Prostate gland (tissue), 2 donors: ENCODE results near the gene SLAMF6. TPM values are rescaled to one million over a fixed set of nuclear protein-coding genes. Genes with fewer than 3 reads are reported as not detected.
"Not testable (repeated sequence)": the region's sequence is repeated elsewhere in the genome, so short reads cannot be mapped to it uniquely, and the experiment has no call there.

ENCODE experiments used
- DNase-seq: peaks from one replicate; pipeline ENCODE4 v3.0.0-alpha.2; 2019; ENCODE audit warnings: low spot score
- H3K27ac ChIP-seq, 2 donors: fragments of 200-600 bp; sonication (generic); 2 replicates each; pipeline ENCODE4 v1.5.1; 2017 to 2019
- H3K27me3 ChIP-seq: fragments of 200-600 bp; sonication (generic); replicated peaks from 2 replicates; pipeline ENCODE4 v1.5.1; 2019; ENCODE audit not compliant: insufficient read depth
- H3K36me3 ChIP-seq, 2 donors: fragments of 200-600 bp; sonication (generic); 1 replicate in 1 of 2; 2 replicates in 1 of 2; pipeline versions ENCODE4 v1.5.1 to v1.8.1; 2017 to 2019
- H3K4me1 ChIP-seq: fragments of 200-600 bp; sonication (generic); replicated peaks from 2 replicates; pipeline ENCODE4 v1.5.1; 2019
- H3K4me3 ChIP-seq, 2 donors: fragments of 200-600 bp; sonication (generic); 2 replicates each; pipeline ENCODE4 v1.5.1; 2017 to 2019
- H3K9me3 ChIP-seq: fragments of 200-600 bp; sonication (generic); 2 replicates; pipeline ENCODE4 v1.5.1; 2017
- POLR2A ChIP-seq: fragments of 450-650 bp; IDR thresholded peaks from one replicate; pipeline ENCODE4 v1.6.1; 2016; ENCODE audit warnings: antibody characterized with exemption, mild to moderate bottlenecking
- POLR2AphosphoS5 ChIP-seq: sonication (generic); formaldehyde crosslinking; IDR thresholded peaks from one replicate; pipeline ENCODE4 v1.6.1; 2017; ENCODE audit warnings: antibody characterized with exemption
- WGBS: methylation state at CpG from one replicate; pipeline ENCODE4 v1.1.5; 2018; 5-methylcytosine and 5-hydroxymethylcytosine counted together
- intact Hi-C: fragments of 100-400 bp; cut with DNase I; formaldehyde crosslinking; loops from one replicate; pipeline ENCODE4 v1.14.2; 2022
- total RNA-seq, 2 donors: library from RNA; depleted of rRNA; stranded (reverse); fragments of >200 nt; gene quantifications; one replicate each; pipeline ENCODE4 v1.1.0, GENCODE V29; 2016
- TF ChIP-seq, protein P1 (sequence below), 4 experiments: fragments of 200-600 bp in 2 of 4; fragments of 450-650 bp in 2 of 4; sonication (generic) in 2 of 4; IDR thresholded peaks; 1 replicate in 3 of 4; 2 replicates in 1 of 4; pipeline ENCODE4 v1.5.1; 2016 to 2019; ENCODE audit warnings: antibody characterized with exemption in 4 of 4, mild to moderate bottlenecking in 2 of 4, moderate library complexity in 2 of 4

The SLAMF6 gene
- total RNA-seq, 2 donors from 2014 or later = 0.64 to 1.4 TPM

DNA sequence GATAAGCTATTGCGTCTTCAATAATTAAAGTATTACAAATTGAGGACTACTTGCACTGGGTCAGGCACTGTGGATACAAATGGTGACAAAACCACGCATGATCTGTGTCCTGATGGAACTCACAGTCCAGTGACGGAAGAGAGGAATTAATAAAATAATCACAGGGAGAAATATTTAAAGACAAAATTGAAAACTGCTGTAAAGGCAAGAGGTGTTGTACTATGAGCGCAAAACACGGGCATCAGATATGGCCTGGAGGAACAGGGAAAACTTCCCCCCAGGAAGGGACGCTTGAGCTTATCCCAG is 16.6 kb upstream of the SLAMF6 start:
- no peaks in the 10 kb centered on the region for H3K9me3 ChIP-seq
- intact Hi-C loops = no loop called here
- DNase-seq = no peak
- H3K36me3 ChIP-seq = no peaks in the 10 kb centered on the region
- TF ChIP-seq POLR2AphosphoS5 = no peak
- TF ChIP-seq, protein P1, sequence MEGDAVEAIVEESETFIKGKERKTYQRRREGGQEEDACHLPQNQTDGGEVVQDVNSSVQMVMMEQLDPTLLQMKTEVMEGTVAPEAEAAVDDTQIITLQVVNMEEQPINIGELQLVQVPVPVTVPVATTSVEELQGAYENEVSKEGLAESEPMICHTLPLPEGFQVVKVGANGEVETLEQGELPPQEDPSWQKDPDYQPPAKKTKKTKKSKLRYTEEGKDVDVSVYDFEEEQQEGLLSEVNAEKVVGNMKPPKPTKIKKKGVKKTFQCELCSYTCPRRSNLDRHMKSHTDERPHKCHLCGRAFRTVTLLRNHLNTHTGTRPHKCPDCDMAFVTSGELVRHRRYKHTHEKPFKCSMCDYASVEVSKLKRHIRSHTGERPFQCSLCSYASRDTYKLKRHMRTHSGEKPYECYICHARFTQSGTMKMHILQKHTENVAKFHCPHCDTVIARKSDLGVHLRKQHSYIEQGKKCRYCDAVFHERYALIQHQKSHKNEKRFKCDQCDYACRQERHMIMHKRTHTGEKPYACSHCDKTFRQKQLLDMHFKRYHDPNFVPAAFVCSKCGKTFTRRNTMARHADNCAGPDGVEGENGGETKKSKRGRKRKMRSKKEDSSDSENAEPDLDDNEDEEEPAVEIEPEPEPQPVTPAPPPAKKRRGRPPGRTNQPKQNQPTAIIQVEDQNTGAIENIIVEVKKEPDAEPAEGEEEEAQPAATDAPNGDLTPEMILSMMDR (IDR thresholded peaks at IDR 0.05) = no peak
- no peak for TF ChIP-seq POLR2A
- H3K27me3 ChIP-seq = no peaks in the 10 kb centered on the region
- no peak overlapping the region for H3K4me3 ChIP-seq
- no peak overlapping the region for H3K27ac ChIP-seq
- no peaks in the 10 kb centered on the region for H3K4me1 ChIP-seq
- WGBS = 87% methylated on average over 6 of the region's 6 CpGs

DNA sequence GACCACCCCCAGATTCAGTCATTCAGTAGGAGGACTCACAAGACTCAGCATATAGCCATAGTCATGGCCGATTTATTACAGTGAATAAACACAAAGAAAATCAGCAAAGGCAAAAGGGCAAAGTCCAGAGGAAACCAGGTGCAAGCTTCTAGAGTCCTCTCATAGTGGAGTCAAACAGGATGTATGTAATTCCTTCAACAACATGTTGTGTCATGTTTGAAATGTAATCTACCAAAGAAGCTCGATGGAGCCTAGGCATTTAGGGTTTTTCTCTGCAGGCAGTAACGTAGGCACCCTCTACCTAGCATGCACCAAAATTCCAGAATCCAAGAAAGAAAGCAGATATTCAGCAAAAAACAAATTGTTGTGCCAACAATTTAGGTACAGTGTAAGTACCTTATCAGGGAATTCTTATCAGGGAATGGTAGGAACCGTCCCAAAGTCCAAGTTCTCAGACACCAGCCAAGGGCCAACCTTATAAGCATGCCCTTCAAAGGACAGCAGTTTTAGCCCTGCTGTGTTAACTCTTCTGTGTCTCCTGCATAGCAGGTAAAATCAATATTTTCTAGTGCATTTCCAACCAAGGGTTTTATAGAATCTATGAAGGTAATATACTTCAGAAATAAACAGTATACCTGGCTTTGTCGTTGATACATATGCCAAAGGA is 16.1 kb upstream of the SLAMF6 start:
- Histone ChIP-seq H3K27me3 (no peaks in the 10 kb centered on the region), H3K27ac (no peak overlapping the region), H3K4me3 (no peak overlapping the region), H3K9me3 (no peaks in the 10 kb centered on the region), H3K4me1 (no peaks in the 10 kb centered on the region), H3K36me3 (no peaks in the 10 kb centered on the region)
- no peak for DNase-seq
- intact Hi-C loops = no loop called here
- no peak for TF ChIP-seq POLR2A
- no peak for TF ChIP-seq POLR2AphosphoS5
- TF ChIP-seq, protein P1 (IDR thresholded peaks at IDR 0.05) = no peak
- WGBS = 56% methylated on average over 5 of the region's 5 CpGs

DNA sequence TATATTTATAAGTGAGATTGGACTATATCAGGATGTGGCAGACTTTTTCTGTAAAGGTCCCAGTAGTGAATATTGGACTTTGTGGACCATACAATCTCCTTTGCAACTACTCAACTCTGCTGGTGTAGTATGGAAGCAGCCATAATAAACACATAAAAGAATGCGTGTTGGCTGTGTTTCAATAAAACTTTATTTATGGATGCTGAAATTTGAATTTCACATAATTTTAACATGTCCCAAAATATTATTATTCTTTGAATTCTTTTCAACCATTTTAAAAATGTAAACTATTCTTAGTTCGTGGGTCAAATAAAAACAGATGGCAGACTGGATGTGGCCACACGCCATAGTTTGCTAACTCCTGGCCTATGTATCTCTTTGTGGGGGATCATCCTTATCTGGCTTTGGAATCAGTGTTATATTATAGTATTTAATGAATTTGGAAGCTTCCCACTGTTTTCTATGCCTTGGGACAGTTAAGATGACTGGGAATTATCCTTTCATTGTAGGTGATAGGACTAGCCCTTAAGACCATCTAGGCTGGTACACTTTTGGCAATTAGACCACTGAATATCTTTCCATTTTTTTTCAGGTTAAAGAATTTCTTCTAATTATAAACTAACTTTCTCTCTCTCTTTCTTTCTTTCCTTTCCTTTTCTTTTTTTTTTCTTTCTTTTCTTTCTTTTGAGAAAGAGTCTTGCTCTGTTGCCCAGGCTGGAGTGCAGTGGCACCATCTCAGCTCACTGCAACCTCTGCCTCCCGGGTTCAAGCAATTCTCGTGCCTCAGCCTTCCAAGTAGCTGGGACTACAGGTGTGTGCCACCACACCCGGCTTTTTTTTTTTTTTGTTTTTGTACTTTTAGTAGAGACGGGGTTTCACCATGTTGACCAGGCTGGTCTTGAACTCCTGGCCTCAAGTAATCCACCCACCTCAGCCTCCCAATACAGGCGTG is 14.9 kb upstream of the SLAMF6 start:
- Histone ChIP-seq H3K9me3 (no peaks in the 10 kb centered on the region), H3K4me3 (no peak overlapping the region), H3K27ac (no peak overlapping the region), H3K36me3 (no peaks in the 10 kb centered on the region), H3K27me3 (no peaks in the 10 kb centered on the region), H3K4me1 (no peaks in the 10 kb centered on the region)
- TF ChIP-seq POLR2AphosphoS5 (no peak), POLR2A (no peak)
- TF ChIP-seq, protein P1 (IDR thresholded peaks at IDR 0.05) = no peak
- DNase-seq = no peak
- 93% methylated on average over 8 of the region's 8 CpGs for WGBS
- intact Hi-C loops = no loop called here

DNA sequence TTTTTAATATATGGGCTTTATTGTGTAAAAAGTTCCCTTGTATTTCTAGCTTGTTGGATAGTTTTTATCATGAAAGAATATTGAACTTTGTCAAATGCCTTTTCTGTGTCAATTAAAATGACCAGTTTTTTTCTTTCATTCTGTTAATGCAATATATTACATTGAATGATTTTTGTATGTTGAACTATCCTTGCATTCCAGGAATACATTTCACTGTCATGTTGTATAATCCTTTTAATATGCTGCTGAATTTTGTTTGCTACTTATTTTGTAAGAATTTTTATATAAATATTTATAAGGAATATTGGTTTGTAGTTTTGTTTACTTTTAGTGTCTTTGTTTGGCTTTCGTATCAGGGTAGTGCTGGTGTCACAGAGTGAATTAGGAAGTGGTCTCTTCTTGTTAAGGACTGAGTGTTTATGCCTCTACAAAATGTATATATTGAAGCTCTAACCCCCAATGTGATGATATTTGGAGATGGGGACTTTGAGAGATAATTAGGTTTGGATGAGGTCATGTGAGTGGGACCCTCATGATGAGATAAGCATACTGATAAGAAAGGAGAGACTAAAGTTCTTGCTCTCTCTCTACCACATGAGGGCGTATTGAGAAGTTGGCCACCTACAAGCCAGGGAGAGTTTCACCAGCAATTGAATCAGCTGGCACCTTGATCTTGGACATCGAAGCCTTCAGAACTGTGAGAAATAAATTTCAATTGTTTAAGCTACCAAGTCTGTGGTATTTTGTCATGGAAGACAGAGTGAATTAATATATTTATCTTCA is 12.0 kb upstream of the SLAMF6 start:
- no peak for DNase-seq
- no peaks in the 10 kb centered on the region for H3K9me3 ChIP-seq
- no peak for TF ChIP-seq POLR2A
- no peak for TF ChIP-seq POLR2AphosphoS5
- TF ChIP-seq, protein P1 (IDR thresholded peaks at IDR 0.05) = no peak
- H3K36me3 ChIP-seq = no peaks in the 10 kb centered on the region
- H3K27me3 ChIP-seq = no peaks in the 10 kb centered on the region
- no peak overlapping the region for H3K4me3 ChIP-seq
- H3K27ac ChIP-seq = no peak overlapping the region
- 86% methylated on average over 3 of the region's 3 CpGs for WGBS
- intact Hi-C loops = no loop called here
- H3K4me1 ChIP-seq = no peaks in the 10 kb centered on the region

DNA sequence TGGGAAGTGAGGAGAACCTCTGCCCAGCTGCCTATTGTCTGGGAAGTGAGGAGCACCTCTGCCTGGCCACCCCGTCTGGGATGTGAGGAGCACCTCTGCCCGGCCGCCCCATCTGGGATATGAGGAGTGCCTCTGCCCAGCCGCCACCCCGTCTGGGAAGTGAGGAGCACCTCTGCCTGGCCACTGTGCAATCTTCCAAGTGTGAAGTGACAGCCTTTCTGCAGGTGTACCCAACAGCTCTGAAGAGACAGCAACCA is 9.4 kb upstream of the SLAMF6 start:
- WGBS = 100% methylated on average over 5 of the region's 5 CpGs
- H3K36me3 ChIP-seq, H3K9me3 ChIP-seq, H3K4me3 ChIP-seq, intact Hi-C loops, DNase-seq, H3K27ac ChIP-seq, H3K4me1 ChIP-seq, H3K27me3 ChIP-seq: not testable (repeated sequence)

DNA sequence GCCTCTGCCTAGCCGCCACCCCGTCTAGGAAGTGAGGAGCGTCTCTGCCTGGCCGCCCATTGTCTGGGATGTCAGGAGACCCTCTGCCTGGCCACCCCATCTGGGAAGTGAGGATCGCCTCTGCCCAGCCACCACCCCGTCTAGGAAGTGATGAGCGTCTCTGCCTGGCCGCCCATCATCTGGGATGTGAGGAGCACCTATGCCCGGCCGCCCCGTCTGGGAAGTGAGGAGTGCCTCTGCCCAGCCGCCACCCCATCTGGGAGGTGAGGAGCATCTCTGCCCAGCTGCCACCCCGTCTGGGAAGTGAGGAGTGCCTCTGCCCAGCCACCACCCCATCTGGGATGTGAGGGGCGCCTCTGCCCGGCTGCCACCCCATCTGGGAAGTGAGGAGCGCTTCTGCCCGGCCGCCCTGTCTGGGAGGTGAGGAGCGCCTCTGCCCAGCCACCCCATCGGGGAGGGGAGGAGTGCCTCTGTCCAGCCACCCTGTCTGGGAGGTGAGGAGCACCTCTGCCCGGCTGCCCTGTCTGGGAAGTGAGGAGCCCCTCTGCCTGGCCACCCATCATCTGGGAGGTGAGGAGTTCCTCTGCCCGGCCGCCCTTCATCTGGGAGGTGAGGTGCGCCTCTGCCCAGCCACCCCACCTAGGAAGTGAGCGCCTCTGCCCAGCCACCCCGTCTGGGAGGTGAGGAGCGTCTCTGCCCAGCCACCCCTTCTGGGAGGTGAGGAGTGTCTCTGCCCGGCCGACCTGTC is 8.9 kb upstream of the SLAMF6 start:
- H3K36me3 ChIP-seq, H3K9me3 ChIP-seq, H3K27me3 ChIP-seq, H3K4me3 ChIP-seq, DNase-seq, H3K4me1 ChIP-seq, intact Hi-C loops, H3K27ac ChIP-seq: not testable (repeated sequence)
- 92% methylated on average over 23 of the region's 29 CpGs for WGBS

DNA sequence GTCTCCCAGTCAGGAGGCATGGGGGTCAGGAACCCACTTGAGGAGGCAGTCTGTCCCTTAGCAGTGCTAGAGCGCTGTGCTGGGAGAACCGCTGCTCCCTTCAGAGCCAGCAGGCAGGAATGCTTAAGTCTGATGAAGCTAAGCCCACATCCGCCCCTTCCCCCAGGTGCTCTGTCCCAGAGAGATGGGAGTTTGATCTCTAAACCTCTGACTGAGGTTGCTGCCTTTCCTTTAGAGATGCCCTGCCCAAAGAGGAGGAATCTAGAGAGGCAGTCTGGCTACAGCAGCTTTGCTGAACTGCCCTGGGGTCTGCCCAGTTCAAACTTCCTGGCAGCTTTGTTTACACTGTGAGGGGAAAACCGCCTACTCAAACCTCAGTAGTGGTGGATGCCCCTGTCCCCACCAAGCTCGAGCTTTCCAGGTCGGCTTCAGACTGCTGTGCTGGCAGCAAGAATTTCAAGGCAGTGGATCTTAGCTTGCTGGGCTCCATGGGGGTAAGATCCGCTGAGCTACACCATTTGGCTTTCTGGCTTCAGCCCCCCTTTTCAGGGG is 6.4 kb upstream of the SLAMF6 start:
- H3K4me3 ChIP-seq, H3K4me1 ChIP-seq, DNase-seq, H3K36me3 ChIP-seq, H3K27ac ChIP-seq, intact Hi-C loops, H3K9me3 ChIP-seq, H3K27me3 ChIP-seq: not testable (repeated sequence)
- WGBS = 61% methylated on average over 7 of the region's 7 CpGs
